Putamen (tissue), 1 donor: ENCODE results near the gene KIF16B.

ENCODE experiments used
- DNase-seq: peaks from one replicate; pipeline ENCODE4 v3.0.0-alpha.2; 2016; ENCODE audit warnings: low spot score

The KIF16B gene

GRCh38 chr20:16394784-16395183 lies 178.5 kb downstream of the KIF16B start:
- DNase-seq = no peak

GRCh38 chr20:16393836-16394235 lies 179.4 kb downstream of the KIF16B start:
- no peak for DNase-seq

- no peak for DNase-seq
Measured at GRCh38 chr20:16393297-16393696, 180.0 kb downstream of the KIF16B start.

- DNase-seq = no peak
Measured at GRCh38 chr20:16392346-16392745, 180.9 kb downstream of the KIF16B start.

- no peak for DNase-seq
Measured at GRCh38 chr20:16390991-16391390, 182.3 kb downstream of the KIF16B start.

GRCh38 chr20:16388731-16389130 lies 184.5 kb downstream of the KIF16B start:
- no peak for DNase-seq

GRCh38 chr20:16387666-16388065 lies 185.6 kb downstream of the KIF16B start:
- DNase-seq = no peak

GRCh38 chr20:16385891-16386290 lies 187.4 kb downstream of the KIF16B start:
- no peak for DNase-seq

- DNase-seq = no peak
Measured at GRCh38 chr20:16385462-16385861, 187.8 kb downstream of the KIF16B start.

GRCh38 chr20:16381444-16381843 lies 191.8 kb downstream of the KIF16B start:
- DNase-seq = no peak

GRCh38 chr20:16378712-16379370 lies 194.4 kb downstream of the KIF16B start:
- DNase-seq = no peak

- no peak for DNase-seq
Measured at GRCh38 chr20:16378122-16378521, 195.1 kb downstream of the KIF16B start.

GRCh38 chr20:16369441-16369840 lies 203.8 kb downstream of the KIF16B start:
- DNase-seq = no peak

GRCh38 chr20:16368645-16369292 lies 204.5 kb downstream of the KIF16B start:
- no peak for DNase-seq

- no peak for DNase-seq
Measured at GRCh38 chr20:16367948-16368560, 205.2 kb downstream of the KIF16B start.

- no peak for DNase-seq
Measured at GRCh38 chr20:16366529-16366928, 206.7 kb downstream of the KIF16B start.

GRCh38 chr20:16364320-16364687 lies 208.9 kb downstream of the KIF16B start:
- peak; percentile 19 for DNase-seq

- DNase-seq = no peak
Measured at GRCh38 chr20:16363506-16364319, 209.5 kb downstream of the KIF16B start.

GRCh38 chr20:16362642-16363041 lies 210.6 kb downstream of the KIF16B start:
- no peak for DNase-seq

- no peak for DNase-seq
Measured at GRCh38 chr20:16360668-16361067, 212.6 kb downstream of the KIF16B start.

GRCh38 chr20:16353417-16353781 lies 219.8 kb downstream of the KIF16B start:
- no peak for DNase-seq

- DNase-seq = no peak
Measured at GRCh38 chr20:16352751-16353416, 220.4 kb downstream of the KIF16B start.
